Spleen (tissue), 11 donors: ENCODE results near the gene COPS9. TPM values are rescaled to one million over a fixed set of nuclear protein-coding genes. Genes with fewer than 3 reads are reported as not detected.

Source experiments
- DNase-seq: peaks from one replicate; pipeline ENCODE4 v3.0.0-alpha.2; 2020
- H3K27ac ChIP-seq, 8 donors: fragments of 200-600 bp; sonication (generic) in 7 of 8; 1 replicate in 4 of 8; 2 replicates in 4 of 8; pipeline versions ENCODE4 v1.5.0 to v1.8.0; 2016 to 2021; ENCODE audit warnings: inconsistent platforms in 4 of 8, mild to moderate bottlenecking in 4 of 8, moderate library complexity in 1 of 8
- H3K27me3 ChIP-seq, 7 donors: fragments of 200-600 bp; sonication (generic) in 6 of 7; replicated peaks in 1 of 7; 1 replicate in 4 of 7; 2 replicates in 3 of 7; pipeline versions ENCODE4 v1.5.0 to v1.8.0; 2016 to 2021; ENCODE audit warnings: inconsistent platforms in 3 of 7, mild to moderate bottlenecking in 1 of 7
- H3K36me3 ChIP-seq, 6 donors: fragments of 200-600 bp; sonication (generic) in 5 of 6; 1 replicate in 4 of 6; 2 replicates in 2 of 6; pipeline versions ENCODE4 v1.5.0 to v1.8.0; 2016 to 2021; ENCODE audit warnings: inconsistent platforms in 2 of 6
- H3K4me1 ChIP-seq, 6 donors: fragments of 200-600 bp; sonication (generic) in 5 of 6; 1 replicate in 3 of 6; 2 replicates in 3 of 6; pipeline versions ENCODE4 v1.5.0 to v1.8.0; 2016 to 2021; ENCODE audit warnings: inconsistent platforms in 3 of 6
- H3K4me3 ChIP-seq, 8 donors: fragments of 200-600 bp; sonication (generic) in 7 of 8; 1 replicate in 4 of 8; 2 replicates in 4 of 8; pipeline versions ENCODE4 v1.5.0 to v1.8.0; 2016 to 2021; ENCODE audit warnings: inconsistent platforms in 4 of 8, mild to moderate bottlenecking in 4 of 8, moderate library complexity in 2 of 8
- H3K9me3 ChIP-seq, 8 donors: fragments of 200-600 bp; sonication (generic) in 7 of 8; 1 replicate in 4 of 8; 2 replicates in 4 of 8; pipeline versions ENCODE4 v1.5.0 to v1.8.0; 2016 to 2021; ENCODE audit warnings: inconsistent platforms in 4 of 8
- CTCF ChIP-seq, 11 experiments: fragments of 200-600 bp in 7 of 11; fragments of 450-650 bp in 4 of 11; sonication (generic) in 4 of 11; IDR thresholded peaks in 8 of 11; conservative IDR thresholded peaks in 3 of 11; 1 replicate in 7 of 11; 2 replicates in 4 of 11; pipeline versions ENCODE4 v1.4.0 to v1.8.0; 2016 to 2021; ENCODE audit warnings: antibody characterized with exemption in 11 of 11, inconsistent platforms in 4 of 11, mild to moderate bottlenecking in 1 of 11
- POLR2A ChIP-seq, 3 donors: fragments of 450-650 bp; IDR thresholded peaks; one replicate each; pipeline ENCODE4 v1.5.1; 2017; ENCODE audit warnings: antibody characterized with exemption in 3 of 3, mild to moderate bottlenecking in 1 of 3
- POLR2AphosphoS5 ChIP-seq, 3 donors: sonication (generic); formaldehyde crosslinking; IDR thresholded peaks; one replicate each; pipeline ENCODE4 v1.5.1; 2017; ENCODE audit warnings: antibody characterized with exemption in 3 of 3
- WGBS, 5 donors: extraction: QIAGEN DNeasy Blood & Tissue Kit in 3 of 5; methylation state at CpG; one replicate each; pipeline versions ENCODE4 v1.1.5 to v1.1.7; 2013 to 2018; 5-methylcytosine and 5-hydroxymethylcytosine counted together
- intact Hi-C: fragments of 100-400 bp; cut with DNase I; formaldehyde crosslinking; loops from one replicate; pipeline ENCODE4 v1.15.0; 2023; ENCODE audit warnings: low total_unique reads
- polyA plus RNA-seq, 3 donors: library from polyadenylated mRNA; stranded (reverse); fragments of 200-250 nt; gene quantifications; one replicate each; pipeline ENCODE4 v1.2.1, GENCODE V29; 2013
- total RNA-seq, 7 donors: library from RNA; depleted of rRNA in 3 of 7; stranded (reverse); fragments of >200 nt in 3 of 7; fragmentation: NEBNext Ultra II Directional in 4 of 7; extraction: Animal tissue kit (Norgen Biotek cat#: 25700) in 4 of 7; gene quantifications; one replicate each; pipeline versions ENCODE4 v1.1.0 to v1.2.1, GENCODE V29; 2016 to 2021
- donor health status: healthy with polysubstance abuse.
- donor health status: DM: no; HTN: no; CAD: no; lungs with moderate emphysema.
- donor health status: DM: no; HTN: no; CAD: no.
- donor health status: Bipolar disorder and iron deficiency.
- donor health status: healthy.
- donor health status: DM: no; HTN: no; CAD: no.
- donor health status: DM: yes; HTN: yes; CAD: no.

The COPS9 gene
- total and polyA plus RNA-seq, 10 donors: 74.7 to 441 (median 95.0) TPM

- intact Hi-C loops: no loop called here
- Histone ChIP-seq H3K27ac (no peak overlapping the region), H3K4me1 (no peaks in the 10 kb centered on the region), H3K36me3 (no peaks in the 10 kb centered on the region), H3K27me3 (peaks cover 0 to 12% (median 0%) of the 10 kb centered on the region in 7 donors), H3K4me3 (no peak overlapping the region), H3K9me3 (peaks cover 0 to 8% (median 0%) of the 10 kb centered on the region in 8 donors)
- no peak for TF ChIP-seq POLR2AphosphoS5 (IDR thresholded peaks at IDR 0.05)
- no peak for TF ChIP-seq POLR2A (IDR thresholded peaks at IDR 0.05)
- TF ChIP-seq CTCF (IDR thresholded peaks at IDR 0.05 in 8 of 11, conservative IDR thresholded peaks at IDR 0.05 in 3 of 11): no peak
- WGBS, 5 donors: 75 to 89% (median 84%) methylated on average over 13 to 21 of the region's 21 CpGs
- DNase-seq: peak; percentile 61
Measured at GRCh38 chr2:240161087-240161750, 25.1 kb upstream of the COPS9 start.

DNA sequence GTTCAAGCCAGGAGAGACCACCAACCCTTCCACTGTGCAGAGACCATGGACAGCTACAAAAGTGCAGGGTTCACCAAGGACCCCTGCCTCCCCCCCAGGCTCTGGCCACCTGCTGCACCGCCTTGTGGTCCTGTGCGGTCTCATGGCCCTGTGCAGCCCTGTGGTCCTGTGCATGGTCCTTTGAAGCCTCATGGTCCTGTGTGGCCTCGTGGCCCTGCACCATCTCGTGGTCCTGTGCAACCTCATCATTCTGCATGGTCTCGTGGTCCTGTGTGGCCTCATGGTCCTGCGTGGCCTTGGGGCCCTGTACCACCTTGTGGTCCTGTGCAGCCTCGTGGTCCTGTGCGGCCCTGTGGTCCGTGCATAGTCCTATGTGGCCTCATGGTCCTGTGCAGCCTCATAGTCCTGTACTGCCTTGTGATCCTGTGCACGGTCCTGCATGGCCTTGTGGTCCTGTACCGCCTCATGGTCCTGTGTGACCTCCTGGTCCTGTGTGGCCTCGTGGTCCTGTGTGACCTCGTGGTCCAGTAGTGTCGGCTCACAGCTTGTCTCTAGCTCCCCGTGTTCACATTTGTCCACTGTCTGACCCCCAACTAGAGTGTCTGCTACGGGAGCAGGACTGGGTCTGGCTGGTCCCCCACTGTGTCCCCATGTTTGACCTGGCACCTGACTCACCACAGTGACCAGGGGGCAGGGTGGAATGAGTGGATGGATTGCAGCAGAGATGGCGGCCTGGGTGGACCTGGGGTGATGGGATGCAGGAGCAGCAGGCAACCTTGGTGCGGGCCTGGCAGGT, 24.4 kb upstream of the COPS9 start:
- no peak overlapping the region for H3K27ac ChIP-seq
- 74 to 88% (median 84%) methylated on average over 14 to 18 of the region's 18 CpGs for WGBS, 5 donors
- H3K27me3 ChIP-seq: peaks cover 0 to 11% (median 0%) of the 10 kb centered on the region in 7 donors
- H3K4me3 ChIP-seq: no peak overlapping the region
- H3K9me3 ChIP-seq: peaks cover 0 to under 1% (median 0%) of the 10 kb centered on the region in 8 donors
- no peak for TF ChIP-seq CTCF (IDR thresholded peaks at IDR 0.05 in 8 of 11, conservative IDR thresholded peaks at IDR 0.05 in 3 of 11)
- no peak for TF ChIP-seq POLR2A (IDR thresholded peaks at IDR 0.05)
- TF ChIP-seq POLR2AphosphoS5 (IDR thresholded peaks at IDR 0.05): no peak
- H3K36me3 ChIP-seq: no peaks in the 10 kb centered on the region
- intact Hi-C loops: no loop called here
- no peaks in the 10 kb centered on the region for H3K4me1 ChIP-seq
- peak; percentile 59 for DNase-seq

DNA sequence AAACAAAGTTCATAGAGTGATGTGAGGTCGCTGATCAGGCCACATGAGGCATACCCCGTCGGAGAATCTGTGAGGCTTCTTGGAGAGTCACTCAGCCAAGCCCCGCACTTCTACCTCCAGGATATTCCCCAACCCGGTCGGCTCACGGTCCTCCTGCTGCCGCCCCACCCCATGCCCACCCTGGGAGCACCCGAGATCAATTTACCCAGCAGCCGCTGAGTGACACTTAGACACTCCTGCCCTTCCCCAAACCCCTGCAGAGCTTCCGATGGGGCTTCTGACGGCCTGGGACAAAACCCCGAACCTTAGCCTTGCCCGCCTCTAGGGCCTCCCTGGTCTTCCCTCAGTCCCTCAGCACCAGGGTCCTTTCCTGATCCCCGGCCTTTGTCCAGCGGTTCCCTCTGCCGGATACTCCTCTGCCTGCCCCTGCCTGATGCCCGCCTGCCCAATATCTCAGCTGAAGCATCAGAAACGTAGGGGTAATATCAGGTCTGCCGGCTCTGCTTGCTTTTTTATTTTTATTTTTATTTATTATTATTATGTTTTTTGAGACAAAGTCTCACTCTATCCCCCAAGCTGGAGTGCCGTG, 23.2 kb upstream of the COPS9 start:
- no peaks in the 10 kb centered on the region for H3K4me1 ChIP-seq
- no peak overlapping the region for H3K4me3 ChIP-seq
- H3K27ac ChIP-seq: no peak overlapping the region
- WGBS, 5 donors: 80 to 90% (median 86%) methylated on average over 21 of the region's 21 CpGs
- no peaks in the 10 kb centered on the region for H3K36me3 ChIP-seq
- intact Hi-C loops: no loop called here
- peaks cover 0 to 16% (median 0%) of the 10 kb centered on the region in 7 donors for H3K27me3 ChIP-seq
- H3K9me3 ChIP-seq: no peaks in the 10 kb centered on the region
- TF ChIP-seq CTCF (IDR thresholded peaks at IDR 0.05 in 8 of 11, conservative IDR thresholded peaks at IDR 0.05 in 3 of 11) (no peak), POLR2A (IDR thresholded peaks at IDR 0.05) (no peak), POLR2AphosphoS5 (IDR thresholded peaks at IDR 0.05) (no peak)
- peak; percentile 65 for DNase-seq

DNA sequence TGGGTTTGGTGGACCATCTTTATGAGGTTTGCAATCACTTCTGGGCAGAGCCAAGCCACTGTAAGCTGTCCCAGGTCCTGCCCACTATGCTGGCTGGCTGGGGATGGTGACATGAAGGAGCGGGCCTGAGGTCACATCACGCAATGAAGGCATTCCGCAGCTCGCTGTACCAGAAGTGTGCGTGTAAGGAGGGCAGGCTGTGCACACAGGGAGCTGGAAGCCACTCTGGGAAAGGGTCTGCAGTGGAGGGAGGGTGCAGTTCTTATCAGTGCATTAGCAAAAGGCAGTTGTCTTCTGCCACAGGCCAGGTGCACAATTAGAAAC, 21.0 kb upstream of the COPS9 start:
- peak; percentile 40 for DNase-seq
- intact Hi-C loops: no loop called here
- Histone ChIP-seq H3K36me3 (no peaks in the 10 kb centered on the region), H3K9me3 (peaks cover 0 to 7% (median 0%) of the 10 kb centered on the region in 8 donors), H3K27ac (no peak overlapping the region), H3K4me3 (no peak overlapping the region), H3K27me3 (peaks cover 0 to 16% (median 0%) of the 10 kb centered on the region in 7 donors), H3K4me1 (no peaks in the 10 kb centered on the region)
- 88 to 91% (median 89%) methylated on average over 5 of the region's 5 CpGs for WGBS, 5 donors
- TF ChIP-seq POLR2A (IDR thresholded peaks at IDR 0.05) (no peak), POLR2AphosphoS5 (IDR thresholded peaks at IDR 0.05) (no peak), CTCF (IDR thresholded peaks at IDR 0.05 in 8 of 11, conservative IDR thresholded peaks at IDR 0.05 in 3 of 11) (no peak)
